ENCODE measurements around the gene CRYM.
"Not testable (repeated sequence)": the region's sequence is repeated elsewhere in the genome, so short reads cannot be mapped to it uniquely, and the experiment has no call there.

CRYM gene

DNA sequence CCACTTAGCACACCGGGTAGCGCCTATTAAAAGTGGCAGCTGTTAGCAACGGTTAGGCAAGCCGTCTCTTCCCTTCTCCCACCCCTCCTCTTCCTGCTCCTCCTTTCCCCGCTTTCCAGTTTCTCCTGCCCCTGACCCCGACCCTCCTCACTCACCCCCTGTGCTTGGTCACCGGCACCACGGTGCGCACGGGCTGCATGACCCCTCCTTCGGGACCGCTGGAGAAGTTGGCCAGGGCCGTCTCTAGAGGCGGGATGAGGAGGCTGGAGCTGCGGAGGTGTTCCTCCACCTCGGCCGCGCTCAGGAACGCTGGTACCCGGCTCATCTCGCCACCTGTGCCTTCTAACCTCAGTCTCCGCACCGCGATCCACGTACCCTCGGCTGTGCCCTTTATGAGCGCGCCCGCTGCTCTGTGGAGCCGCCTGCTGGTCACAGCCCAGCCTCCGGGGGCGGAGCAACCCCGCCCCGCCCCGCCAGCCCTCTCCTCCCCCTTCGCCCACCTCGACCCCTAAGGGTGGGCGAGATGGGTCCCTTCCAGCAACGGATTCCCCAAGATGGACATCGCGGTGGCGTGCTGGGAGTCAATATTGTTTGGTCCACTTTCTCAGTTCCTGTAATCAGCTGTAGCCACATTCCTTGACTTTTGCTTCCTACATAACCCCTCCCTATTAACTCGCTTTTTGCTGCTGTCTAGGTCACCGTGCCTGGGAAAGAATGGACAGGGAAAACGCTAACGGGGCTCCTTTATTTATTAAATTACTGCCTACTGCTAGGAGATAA, at the start of gene CRYM:
Gene CRYM, minus strand, starts transcription at position 364 of the 780 bp plus-strand sequence. Its CDS starts 39 bp downstream, at position 325.
- H3K27me3 ChIP-seq: peaks cover 99% of the 10 kb centered on the region
- H3K4me3 ChIP-seq (ENCODE audit: low read depth in 1 of 2, low read length in 1 of 2): peak within 1 kb of the TSS in 1 of 2 experiments; percentile 13
- no peaks in the 10 kb centered on the region for H3K36me3 ChIP-seq
- H3K27ac ChIP-seq: no peak within 1 kb of the TSS
- peaks cover 0 to 7% of the 10 kb centered on the region in 2 experiments for H3K4me1 ChIP-seq (ENCODE audit: control insufficient read depth in 1 of 2, insufficient read depth in 1 of 2, low read depth in 1 of 2, low read length in 1 of 2)
- no peaks in the 10 kb centered on the region for H3K9me3 ChIP-seq
- TF ChIP-seq, protein P1, sequence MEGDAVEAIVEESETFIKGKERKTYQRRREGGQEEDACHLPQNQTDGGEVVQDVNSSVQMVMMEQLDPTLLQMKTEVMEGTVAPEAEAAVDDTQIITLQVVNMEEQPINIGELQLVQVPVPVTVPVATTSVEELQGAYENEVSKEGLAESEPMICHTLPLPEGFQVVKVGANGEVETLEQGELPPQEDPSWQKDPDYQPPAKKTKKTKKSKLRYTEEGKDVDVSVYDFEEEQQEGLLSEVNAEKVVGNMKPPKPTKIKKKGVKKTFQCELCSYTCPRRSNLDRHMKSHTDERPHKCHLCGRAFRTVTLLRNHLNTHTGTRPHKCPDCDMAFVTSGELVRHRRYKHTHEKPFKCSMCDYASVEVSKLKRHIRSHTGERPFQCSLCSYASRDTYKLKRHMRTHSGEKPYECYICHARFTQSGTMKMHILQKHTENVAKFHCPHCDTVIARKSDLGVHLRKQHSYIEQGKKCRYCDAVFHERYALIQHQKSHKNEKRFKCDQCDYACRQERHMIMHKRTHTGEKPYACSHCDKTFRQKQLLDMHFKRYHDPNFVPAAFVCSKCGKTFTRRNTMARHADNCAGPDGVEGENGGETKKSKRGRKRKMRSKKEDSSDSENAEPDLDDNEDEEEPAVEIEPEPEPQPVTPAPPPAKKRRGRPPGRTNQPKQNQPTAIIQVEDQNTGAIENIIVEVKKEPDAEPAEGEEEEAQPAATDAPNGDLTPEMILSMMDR (IDR thresholded peaks at IDR 0.05): no peak

DNA sequence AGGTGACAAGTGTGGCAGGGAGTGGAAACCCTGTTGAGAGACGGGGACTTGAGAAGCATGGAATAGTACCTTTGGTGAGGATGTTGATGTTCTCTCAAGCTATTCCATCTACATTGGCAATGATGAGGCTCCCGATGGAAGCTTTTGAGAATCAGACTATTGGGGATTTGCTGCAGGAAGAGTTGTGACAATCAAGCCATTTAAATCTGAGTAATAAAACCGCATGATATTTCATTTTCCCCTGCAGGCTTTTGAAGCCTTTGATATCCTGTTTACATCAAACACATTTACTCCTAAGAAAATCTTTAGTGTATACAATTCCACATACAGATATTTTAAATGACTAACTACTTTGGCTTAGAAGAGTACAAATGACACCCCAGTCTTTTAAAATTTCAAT, 49.0 kb upstream of the CRYM start:
- TF ChIP-seq, protein P1 (IDR thresholded peaks at IDR 0.05): no peak

GRCh38 chr16:21326459-21326858, 48.4 kb upstream of the CRYM start:
- no peak overlapping the region for H3K27ac ChIP-seq
- TF ChIP-seq, protein P1 (IDR thresholded peaks at IDR 0.05): no peak
- H3K27me3 ChIP-seq: no peaks in the 10 kb centered on the region

More for the DNA sequence above, 49.0 kb upstream of the CRYM start:
- Histone ChIP-seq H3K4me3 (ENCODE audit: low read depth in 1 of 2, low read length in 1 of 2) (no peak overlapping the region), H3K27me3 (no peaks in the 10 kb centered on the region), H3K4me1 (ENCODE audit: control insufficient read depth in 1 of 2, insufficient read depth in 1 of 2, low read depth in 1 of 2, low read length in 1 of 2) (no peaks in the 10 kb centered on the region), H3K36me3 (no peaks in the 10 kb centered on the region), H3K27ac (no peak overlapping the region), H3K9me3 (no peaks in the 10 kb centered on the region)

DNA sequence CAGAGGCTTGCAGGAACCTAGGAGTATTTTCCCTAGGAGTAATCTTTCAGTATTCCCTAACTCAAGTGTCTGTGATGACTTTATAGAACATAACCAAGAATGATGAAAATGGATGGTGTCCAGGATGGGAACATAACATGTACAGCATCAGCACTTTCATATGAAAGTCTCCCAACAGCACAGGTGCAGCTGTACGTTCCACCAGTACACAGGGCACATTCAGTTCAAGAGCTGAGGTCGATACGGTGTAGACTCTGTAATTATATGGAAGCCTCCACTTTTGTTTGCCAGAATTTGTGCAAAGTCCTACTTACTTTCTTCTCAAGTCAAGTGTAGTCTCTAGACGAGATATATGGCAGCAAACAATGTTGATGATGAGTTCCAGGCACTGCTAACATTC, 46.2 kb upstream of the CRYM start:
- Histone ChIP-seq H3K36me3 (no peaks in the 10 kb centered on the region), H3K4me3 (ENCODE audit: low read depth in 1 of 2, low read length in 1 of 2) (no peak overlapping the region), H3K27ac (no peak overlapping the region), H3K4me1 (ENCODE audit: control insufficient read depth in 1 of 2, insufficient read depth in 1 of 2, low read depth in 1 of 2, low read length in 1 of 2) (no peaks in the 10 kb centered on the region), H3K27me3 (no peaks in the 10 kb centered on the region), H3K9me3 (no peaks in the 10 kb centered on the region)
- TF ChIP-seq, protein P1 (IDR thresholded peaks at IDR 0.05): no peak

More at GRCh38 chr16:21326459-21326858, 48.4 kb upstream of the CRYM start:
- Histone ChIP-seq H3K4me1 (ENCODE audit: control insufficient read depth in 1 of 2, insufficient read depth in 1 of 2, low read depth in 1 of 2, low read length in 1 of 2) (no peaks in the 10 kb centered on the region), H3K4me3 (ENCODE audit: low read depth in 1 of 2, low read length in 1 of 2) (no peak overlapping the region), H3K9me3 (no peaks in the 10 kb centered on the region), H3K36me3 (no peaks in the 10 kb centered on the region)

GRCh38 chr16:21322251-21322650, 44.2 kb upstream of the CRYM start:
- not testable (repeated sequence) for H3K27ac ChIP-seq; H3K4me3 ChIP-seq (ENCODE audit: low read depth in 1 of 2, low read length in 1 of 2); H3K36me3 ChIP-seq; H3K4me1 ChIP-seq (ENCODE audit: control insufficient read depth in 1 of 2, insufficient read depth in 1 of 2, low read depth in 1 of 2, low read length in 1 of 2); H3K27me3 ChIP-seq; H3K9me3 ChIP-seq

- Histone ChIP-seq H3K4me3 (ENCODE audit: low read depth in 1 of 2, low read length in 1 of 2) (no peak overlapping the region), H3K27me3 (no peaks in the 10 kb centered on the region), H3K27ac (no peak overlapping the region), H3K4me1 (ENCODE audit: control insufficient read depth in 1 of 2, insufficient read depth in 1 of 2, low read depth in 1 of 2, low read length in 1 of 2) (no peaks in the 10 kb centered on the region), H3K9me3 (no peaks in the 10 kb centered on the region), H3K36me3 (no peaks in the 10 kb centered on the region)
- TF ChIP-seq, protein P1 (IDR thresholded peaks at IDR 0.05): no peak
Measured at GRCh38 chr16:21321736-21322135, 43.6 kb upstream of the CRYM start.
